CD4-positive, alpha-beta memory T cell (primary cell): ENCODE measurements around the gene TNFRSF9. TPM values are rescaled to one million over a fixed set of nuclear protein-coding genes. Genes with fewer than 3 reads are reported as not detected.
"Not testable (repeated sequence)": the region's sequence is repeated elsewhere in the genome, so short reads cannot be mapped to it uniquely, and the experiment has no call there.

Experiments
- CTCF ChIA-PET: fragments of 350-600 bp; sonication (Branson Sonifier 250); formaldehyde crosslinking; loops from one replicate; lab custom pipeline; 2021; ENCODE audit warnings: inconsistent platforms; ENCODE audit not compliant: partially characterized antibody; lab: Charles Lee
- POLR2A ChIA-PET: fragments of 350-600 bp; sonication (Branson Sonifier 250); formaldehyde crosslinking; loops from one replicate; lab custom pipeline; 2021; ENCODE audit not compliant: partially characterized antibody; lab: Charles Lee
- DNase-seq, 5 donors: peaks; one replicate each; pipeline versions ENCODE4 v3.0.0 to v3.0.0-alpha.2; 2020 to 2022; ENCODE audit warnings: mixed read lengths in 1 of 5
- H3K27ac ChIP-seq: one replicate; pipeline ENCODE4 v1.7.0; 2013; ENCODE audit warnings: low read depth, low read length
- H3K27me3 ChIP-seq: 2 replicates; pipeline ENCODE4 v1.7.0; 2013; ENCODE audit warnings: mild to moderate bottlenecking, low read length, moderate library complexity; ENCODE audit not compliant: insufficient read depth
- H3K36me3 ChIP-seq: 2 replicates; pipeline ENCODE4 v1.7.0; 2013; ENCODE audit warnings: mild to moderate bottlenecking, low read length, moderate library complexity; ENCODE audit not compliant: insufficient read depth
- H3K4me1 ChIP-seq: 2 replicates; pipeline ENCODE4 v1.7.0; 2013; ENCODE audit warnings: mild to moderate bottlenecking, low read length, moderate library complexity; ENCODE audit not compliant: insufficient read depth
- H3K4me3 ChIP-seq, 2 donors: one replicate each; pipeline ENCODE4 v1.7.0; 2013; ENCODE audit warnings: low read length in 2 of 2, mild to moderate bottlenecking in 1 of 2
- H3K9me3 ChIP-seq, 2 donors: one replicate each; pipeline ENCODE4 v1.7.0; 2013; ENCODE audit warnings: low read length in 2 of 2, control low read depth in 1 of 2; ENCODE audit not compliant: control insufficient read depth in 1 of 2
- H3K27ac Mint-ChIP-seq, 7 donors: one replicate each; pipeline ENCODE4 v1.8.0; 2020 to 2021; ENCODE audit warnings: mixed read lengths in 7 of 7, mild to moderate bottlenecking in 6 of 7, inconsistent platforms in 3 of 7, moderate library complexity in 3 of 7
- H3K27me3 Mint-ChIP-seq, 2 donors: one replicate each; pipeline ENCODE4 v1.8.0; 2020 to 2021; ENCODE audit warnings: mixed read lengths in 2 of 2
- H3K36me3 Mint-ChIP-seq, 2 donors: one replicate each; pipeline ENCODE4 v1.8.0; 2020 to 2021; ENCODE audit warnings: mixed read lengths in 2 of 2, inconsistent platforms in 1 of 2, mild to moderate bottlenecking in 1 of 2
- H3K4me1 Mint-ChIP-seq, 4 donors: one replicate each; pipeline ENCODE4 v1.8.0; 2020 to 2021; ENCODE audit warnings: mixed read lengths in 4 of 4, mild to moderate bottlenecking in 1 of 4
- H3K4me3 Mint-ChIP-seq, 8 donors: one replicate each; pipeline ENCODE4 v1.8.0; 2020 to 2021; ENCODE audit warnings: mixed read lengths in 8 of 8, mild to moderate bottlenecking in 7 of 8, moderate library complexity in 6 of 8, inconsistent platforms in 3 of 8
- H3K9me3 Mint-ChIP-seq, 8 donors: one replicate each; pipeline ENCODE4 v1.8.0; 2020 to 2021; ENCODE audit warnings: mixed read lengths in 8 of 8, mild to moderate bottlenecking in 5 of 8, inconsistent platforms in 3 of 8, moderate library complexity in 1 of 8
- intact Hi-C: fragments of 100-400 bp; cut with micrococcal nuclease; formaldehyde crosslinking; loops from one replicate; pipeline ENCODE4 v1.15.1; 2023
- polyA plus RNA-seq, 2 donors: library from polyadenylated mRNA; unstranded; fragments of 300-500 nt; fragmentation: Illumina TruSeq; gene quantifications; one replicate each; pipeline ENCODE4 v1.2.3, GENCODE V29; 2021
- total RNA-seq, 2 experiments: library from RNA; stranded (reverse); gene quantifications; one replicate each; pipeline ENCODE4 v1.2.3, GENCODE V29; 2021

Gene TNFRSF9
- total and polyA plus RNA-seq, 4 experiments from 2014 or later, result 0.15 to 0.56 (median 0.53) TPM; not detected in 1

DNA sequence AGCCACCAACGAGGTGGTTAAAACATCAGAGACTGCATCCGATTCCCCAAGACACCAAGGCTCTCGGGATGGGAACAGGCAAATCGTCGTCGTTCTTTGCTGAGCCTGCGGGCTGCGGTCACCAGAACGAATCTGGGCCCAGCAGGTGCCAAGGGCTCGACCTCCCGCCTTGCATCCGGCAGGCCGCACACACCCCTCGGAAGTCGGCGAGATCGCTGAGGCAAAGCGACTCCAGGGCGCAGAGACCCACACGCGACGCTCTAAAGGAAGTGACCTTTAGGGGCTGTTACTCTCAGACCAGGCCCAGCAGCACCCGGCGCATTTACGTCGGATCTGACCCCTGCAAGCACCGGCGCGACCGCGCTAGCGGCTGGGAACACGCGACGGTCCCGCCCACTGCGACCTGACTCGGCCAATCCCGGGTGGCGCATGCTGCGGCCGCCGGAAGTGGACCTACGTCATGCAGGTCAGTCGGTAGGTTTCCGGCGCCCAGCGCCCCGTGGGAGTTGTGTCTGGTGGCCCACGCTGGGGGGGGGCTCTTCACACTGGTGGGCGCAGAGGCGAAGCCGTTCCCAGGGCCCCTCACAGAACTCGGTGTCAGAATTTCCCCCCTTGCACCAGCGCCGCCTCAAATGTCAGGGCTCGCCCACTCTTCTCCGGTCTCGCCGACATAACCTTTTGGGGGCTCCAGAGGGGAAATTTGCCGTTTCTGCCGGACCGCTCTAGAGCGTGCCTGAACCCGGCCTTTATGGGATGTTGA lies 13.4 kb upstream of the TNFRSF9 start:
- CTCF ChIA-PET, result interaction anchor here (0.5 kb wide), 1 partner anchor 293 kb away, joined by 5 read pairs; no protein-coding TSS in a partner anchor
- POLR2A ChIA-PET, result interaction anchor here (1.1 kb wide), 1 partner anchor 14 kb away, joined by 3 read pairs; the partner anchor contains the start of gene TNFRSF9
- no peaks in the 10 kb centered on the region for H3K27me3 ChIP-seq
- Mint-ChIP-seq H3K9me3 (no peaks in the 10 kb centered on the region), H3K36me3 (no peaks in the 10 kb centered on the region), H3K4me1 (peaks cover 31 to 57% (median 40%) of the 10 kb centered on the region in 4 donors), H3K27me3 (no peaks in the 10 kb centered on the region), H3K4me3 (peak overlapping the region; percentile 86 to 94 (median 90)), H3K27ac (peak overlapping the region; percentile 84 to 98 (median 95))
- H3K27ac ChIP-seq, result peak overlapping the region; percentile 75
- no peaks in the 10 kb centered on the region for H3K9me3 ChIP-seq
- peak; percentile 47 to 69 (median 60) for DNase-seq
- intact Hi-C loops, result loop anchor here (1.0 kb wide), 1 partner anchor 7 kb away; the partner anchor contains the start of gene PARK7
- no peaks in the 10 kb centered on the region for H3K36me3 ChIP-seq
- H3K4me3 ChIP-seq, result peak overlapping the region; percentile 79 to 85
- H3K4me1 ChIP-seq, result peaks cover 44% of the 10 kb centered on the region

DNA sequence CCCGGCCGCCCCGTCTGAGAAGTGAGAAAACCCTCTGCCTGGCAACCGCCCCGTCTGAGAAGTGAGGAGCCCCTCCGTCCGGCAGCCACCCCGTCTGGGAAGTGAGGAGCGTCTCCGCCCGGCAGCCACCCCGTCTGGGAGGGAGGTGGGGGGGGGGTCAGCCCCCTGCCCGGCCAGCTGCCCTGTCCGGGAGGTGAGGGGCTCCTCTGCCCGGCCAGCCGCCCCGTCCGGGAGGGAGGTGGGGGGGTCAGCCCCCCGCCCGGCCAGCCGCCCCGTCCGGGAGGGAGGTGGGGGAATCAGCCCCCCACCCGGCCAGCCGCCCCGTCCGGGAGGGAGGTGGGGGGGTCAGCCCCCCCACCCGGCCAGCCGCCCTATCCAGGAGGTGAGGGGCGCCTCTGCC lies 12.2 kb upstream of the TNFRSF9 start:
- intact Hi-C loops, result loop anchor here (1.0 kb wide), 1 partner anchor 9 kb away; the partner anchor contains the start of gene PARK7
- H3K36me3 Mint-ChIP-seq, H3K27ac ChIP-seq, H3K27me3 ChIP-seq, H3K9me3 ChIP-seq, H3K4me3 Mint-ChIP-seq, H3K4me3 ChIP-seq, DNase-seq, H3K27me3 Mint-ChIP-seq, CTCF ChIA-PET, H3K27ac Mint-ChIP-seq, H3K36me3 ChIP-seq, H3K9me3 Mint-ChIP-seq, POLR2A ChIA-PET: not testable (repeated sequence)
- H3K4me1 Mint-ChIP-seq, result peaks cover 37 to 64% (median 45%) of the 10 kb centered on the region in 4 donors
- peaks cover 50% of the 10 kb centered on the region for H3K4me1 ChIP-seq

DNA sequence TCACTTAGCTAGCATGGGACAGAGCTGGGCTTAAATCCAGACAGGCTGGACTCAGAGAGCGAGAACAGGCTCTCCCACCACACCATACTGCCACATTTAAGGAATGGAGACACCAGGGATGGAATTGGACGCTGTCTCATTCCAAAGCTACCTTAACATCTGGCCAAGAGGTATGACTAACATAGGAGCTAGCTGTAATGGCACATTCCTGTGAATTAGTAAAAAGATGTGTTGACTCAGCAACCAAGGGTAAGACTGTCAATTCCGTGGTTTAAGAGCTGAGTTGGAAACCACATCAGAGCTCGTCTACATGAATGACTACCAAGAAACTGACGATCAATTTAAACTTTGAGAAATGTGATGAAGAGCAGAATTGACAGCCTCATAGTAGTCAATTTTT lies 8.3 kb upstream of the TNFRSF9 start:
- H3K27me3 Mint-ChIP-seq, result no peaks in the 10 kb centered on the region
- DNase-seq, result peak; percentile 62 to 79 (median 69)
- peaks cover 22% of the 10 kb centered on the region for H3K4me1 ChIP-seq
- no peaks in the 10 kb centered on the region for H3K27me3 ChIP-seq
- no peaks in the 10 kb centered on the region for H3K9me3 Mint-ChIP-seq
- H3K36me3 ChIP-seq, result no peaks in the 10 kb centered on the region
- H3K27ac Mint-ChIP-seq, result peak overlapping the region in 6 of 7 donors; percentile 25 to 73 (median 50)
- H3K4me3 Mint-ChIP-seq, result peak overlapping the region in 7 of 8 donors; percentile 3 to 47 (median 29)
- no peak overlapping the region for H3K27ac ChIP-seq
- peaks cover 20 to 38% (median 24%) of the 10 kb centered on the region in 4 donors for H3K4me1 Mint-ChIP-seq
- ChIA-PET POLR2A (interaction anchor here (0.7 to 2.0 kb wide), 5 partner anchors 9 to 48 kb away, joined by 3 to 12 read pairs (median 5); partner anchors contain the start of genes PARK7 and TNFRSF9), CTCF (interaction anchor here (1.0 to 2.6 kb wide), 7 partner anchors 18 to 280 kb away, joined by 3 to 8 read pairs (median 3); no protein-coding TSS in a partner anchor)
- intact Hi-C loops, result loop anchor here (1.0 to 5.0 kb wide), 2 partner anchors 12 to 47 kb away; partner anchors contain the start of gene PARK7
- H3K36me3 Mint-ChIP-seq, result no peaks in the 10 kb centered on the region
- no peak overlapping the region for H3K4me3 ChIP-seq
- no peaks in the 10 kb centered on the region for H3K9me3 ChIP-seq

DNA sequence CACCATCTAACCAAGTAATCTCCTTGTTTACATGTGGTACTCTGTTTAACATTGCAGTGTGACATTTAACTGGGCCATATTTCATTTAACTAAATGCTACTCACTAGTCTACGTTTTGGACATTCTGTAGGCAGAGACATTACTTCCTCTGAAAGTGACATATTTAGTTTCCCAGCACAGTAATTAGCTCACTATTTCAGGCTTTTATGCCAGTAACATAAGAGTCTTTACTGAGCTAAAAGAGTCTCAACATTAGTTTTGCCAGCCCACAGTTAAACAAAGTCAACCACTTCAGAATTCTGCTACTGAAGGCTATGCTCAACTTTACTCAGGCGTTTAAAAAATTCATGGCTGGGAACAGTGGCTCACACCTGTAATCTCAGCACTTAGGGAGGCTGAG lies 2.6 kb upstream of the TNFRSF9 start:
- ChIA-PET CTCF (interaction anchor here (1.2 to 3.0 kb wide), 10 partner anchors 10 to 191 kb away, joined by 3 to 11 read pairs (median 4); partner anchors contain the start of gene PARK7), POLR2A (interaction anchor here (1.4 to 1.6 kb wide), 2 partner anchors 12 to 18 kb away, joined by 4 to 6 read pairs; partner anchors contain the start of gene PARK7)
- H3K27ac ChIP-seq, result no peak overlapping the region
- H3K36me3 Mint-ChIP-seq, result no peaks in the 10 kb centered on the region
- H3K27me3 Mint-ChIP-seq, result peaks cover 11 to 14% of the 10 kb centered on the region in 2 donors
- peaks cover 0 to 3% (median 0%) of the 10 kb centered on the region in 8 donors for H3K9me3 Mint-ChIP-seq
- no peak overlapping the region for H3K4me3 ChIP-seq
- DNase-seq, result no peak
- intact Hi-C loops, result no loop called here
- peak overlapping the region in 7 of 8 donors; percentile 1 to 86 (median 76) for H3K4me3 Mint-ChIP-seq
- peaks cover 6% of the 10 kb centered on the region for H3K27me3 ChIP-seq
- H3K36me3 ChIP-seq, result no peaks in the 10 kb centered on the region
- H3K9me3 ChIP-seq, result no peaks in the 10 kb centered on the region
- peak overlapping the region in 2 of 7 donors; percentile 20 to 52 for H3K27ac Mint-ChIP-seq
- peaks cover 20 to 37% (median 26%) of the 10 kb centered on the region in 4 donors for H3K4me1 Mint-ChIP-seq
- peaks cover 26% of the 10 kb centered on the region for H3K4me1 ChIP-seq

DNA sequence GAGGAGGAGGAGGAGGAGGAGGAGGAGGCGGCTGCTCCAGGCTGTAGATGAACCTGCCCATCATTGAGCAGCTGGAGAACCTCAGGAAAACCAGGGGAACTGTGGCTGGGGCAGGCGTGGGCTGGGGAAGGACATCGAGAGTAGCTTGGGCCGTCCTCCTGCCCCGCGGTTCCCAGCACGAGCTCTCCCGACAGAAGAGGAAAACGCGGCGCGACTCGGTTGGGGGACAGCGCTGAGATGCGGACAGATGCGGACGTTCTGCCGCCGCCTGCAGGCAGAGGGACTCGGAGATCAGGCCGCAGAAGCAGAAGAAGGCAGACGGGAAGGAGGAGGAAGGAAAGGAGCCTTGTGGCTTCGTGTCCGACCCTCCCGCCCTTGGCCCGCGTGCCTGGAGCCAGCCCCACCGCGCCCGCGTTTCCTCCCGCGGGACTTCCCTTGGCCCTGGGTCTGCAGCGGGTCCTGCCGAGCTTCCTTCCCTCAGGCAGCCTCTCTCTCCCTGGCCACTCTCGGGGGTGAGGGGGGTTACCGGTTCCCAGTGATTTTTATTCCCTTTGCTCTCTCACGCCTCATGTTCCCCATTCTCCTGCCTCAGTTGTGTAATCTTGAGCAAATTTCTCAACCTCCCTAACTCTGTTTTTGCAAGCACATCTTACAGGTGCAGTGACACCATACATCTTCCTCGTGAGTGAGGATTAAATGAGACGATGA lies 1.7 kb upstream of the TNFRSF9 start:
- CTCF ChIA-PET, result interaction anchor here (0.8 to 3.0 kb wide), 11 partner anchors 9 to 190 kb away, joined by 3 to 11 read pairs (median 4); partner anchors contain the start of gene PARK7
- peaks cover 20 to 37% (median 26%) of the 10 kb centered on the region in 4 donors for H3K4me1 Mint-ChIP-seq
- peaks cover 15 to 17% of the 10 kb centered on the region in 2 donors for H3K27me3 Mint-ChIP-seq
- Histone ChIP-seq H3K27me3 (peaks cover 6% of the 10 kb centered on the region), H3K4me1 (peaks cover 26% of the 10 kb centered on the region), H3K4me3 (peak overlapping the region in 1 of 2 donors; percentile 4), H3K9me3 (no peaks in the 10 kb centered on the region), H3K27ac (no peak overlapping the region), H3K36me3 (no peaks in the 10 kb centered on the region)
- peaks cover 0 to 3% (median 0%) of the 10 kb centered on the region in 8 donors for H3K9me3 Mint-ChIP-seq
- no peaks in the 10 kb centered on the region for H3K36me3 Mint-ChIP-seq
- H3K4me3 Mint-ChIP-seq, result peak overlapping the region; percentile 71 to 86 (median 80)
- POLR2A ChIA-PET, result interaction anchor here (1.4 to 1.6 kb wide), 2 partner anchors 13 to 19 kb away, joined by 4 to 6 read pairs; partner anchors contain the start of gene PARK7
- intact Hi-C loops, result no loop called here
- peak overlapping the region in 4 of 7 donors; percentile 29 to 81 (median 64) for H3K27ac Mint-ChIP-seq
- DNase-seq, result peak in 3 of 5 donors; percentile 22 to 36 (median 24)

DNA sequence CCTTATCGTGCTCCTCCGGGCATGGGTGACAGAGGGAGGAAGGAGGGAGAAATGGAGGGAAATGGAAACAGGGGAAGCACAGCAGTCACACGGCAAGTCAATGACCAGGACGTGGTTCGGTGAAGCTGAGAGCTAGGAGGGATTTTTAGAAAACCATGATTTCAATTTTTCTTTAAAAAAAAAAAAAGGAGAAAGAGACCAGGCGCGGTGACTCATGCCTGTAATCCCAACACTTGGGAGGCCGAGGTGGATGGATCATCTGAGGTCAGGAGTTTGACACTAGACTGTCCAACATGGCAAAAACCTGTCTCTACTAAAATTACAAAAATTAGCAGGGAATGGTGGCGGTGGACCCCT lies 776 bp upstream of the TNFRSF9 start:
- H3K36me3 Mint-ChIP-seq, result no peaks in the 10 kb centered on the region
- H3K27me3 Mint-ChIP-seq, result peaks cover 17 to 20% of the 10 kb centered on the region in 2 donors
- Histone ChIP-seq H3K36me3 (no peaks in the 10 kb centered on the region), H3K27ac (no peak overlapping the region), H3K27me3 (peaks cover 6% of the 10 kb centered on the region), H3K9me3 (no peaks in the 10 kb centered on the region), H3K4me1 (peaks cover 26% of the 10 kb centered on the region), H3K4me3 (no peak overlapping the region)
- peaks cover 20 to 37% (median 26%) of the 10 kb centered on the region in 4 donors for H3K4me1 Mint-ChIP-seq
- POLR2A ChIA-PET, result interaction anchor here (0.6 to 1.3 kb wide), 2 partner anchors 11 to 156 kb away, joined by 4 to 8 read pairs; no protein-coding TSS in a partner anchor
- peak overlapping the region; percentile 70 to 85 (median 80) for H3K4me3 Mint-ChIP-seq
- intact Hi-C loops, result no loop called here
- DNase-seq, result no peak
- CTCF ChIA-PET, result interaction anchor here (0.7 to 1.8 kb wide), 6 partner anchors 15 to 189 kb away, joined by 3 to 6 read pairs (median 4); no protein-coding TSS in a partner anchor
- H3K9me3 Mint-ChIP-seq, result peaks cover 0 to 3% (median 0%) of the 10 kb centered on the region in 8 donors
- peak overlapping the region; percentile 19 to 94 (median 67) for H3K27ac Mint-ChIP-seq
